Myocyte (in vitro differentiated cells): ENCODE measurements around the gene RPL41. TPM values are rescaled to one million over a fixed set of nuclear protein-coding genes. Genes with fewer than 3 reads are reported as not detected.
"Not testable (repeated sequence)": the region's sequence is repeated elsewhere in the genome, so short reads cannot be mapped to it uniquely, and the experiment has no call there.

Experiments
- DNase-seq: peaks from one replicate; pipeline ENCODE4 v3.0.0-alpha.2; 2012; ENCODE audit warnings: low read depth
- total RNA-seq: library from RNA; depleted of rRNA; stranded (reverse); fragments of >200 nt; gene quantifications from 2 replicates; pipeline ENCODE4 v1.2.3, GENCODE V29; 2014

RPL41 gene
- total RNA-seq, 1 donor from 2014 or later: 1,992 TPM

GRCh38 chr12:56153678-56154065 is 37.2 kb downstream of the RPL41 start:
- peak; percentile 86 for DNase-seq

- DNase-seq: peak; percentile 97
Observed at GRCh38 chr12:56154246-56154771, 37.9 kb downstream of the RPL41 start.

- DNase-seq: no peak
Observed at GRCh38 chr12:56154818-56155217, 38.4 kb downstream of the RPL41 start.

GRCh38 chr12:56155256-56155845 is 38.9 kb downstream of the RPL41 start:
- peak; percentile 15 for DNase-seq

- not testable (repeated sequence) for DNase-seq
Observed at GRCh38 chr12:56156464-56157200, 40.2 kb downstream of the RPL41 start.

GRCh38 chr12:56157201-56158028 is 41.0 kb downstream of the RPL41 start:
- DNase-seq: peak; percentile 90

- DNase-seq: peak; percentile 99
Observed at GRCh38 chr12:56158029-56158925, 41.8 kb downstream of the RPL41 start, which contains the start of gene MYL6. Gene MYL6, plus strand, starts transcription at chr12:56158359. Its CDS starts 43 bp downstream, at chr12:56158402.

GRCh38 chr12:56158926-56159461 is 42.6 kb downstream of the RPL41 start:
- peak; percentile 91 for DNase-seq

GRCh38 chr12:56159482-56160192 is 43.2 kb downstream of the RPL41 start:
- DNase-seq: no peak

- DNase-seq: no peak
Observed at GRCh38 chr12:56160193-56160763, 43.8 kb downstream of the RPL41 start.

GRCh38 chr12:56160894-56161689 is 44.7 kb downstream of the RPL41 start:
- DNase-seq: no peak

GRCh38 chr12:56161690-56162351 is 45.4 kb downstream of the RPL41 start:
- peak; percentile 40 for DNase-seq

GRCh38 chr12:56162468-56163290 is 46.2 kb downstream of the RPL41 start:
- no peak for DNase-seq

GRCh38 chr12:56163533-56164344 is 47.3 kb downstream of the RPL41 start:
- peak; percentile 60 for DNase-seq

GRCh38 chr12:56164345-56164729 is 47.9 kb downstream of the RPL41 start:
- peak; percentile 18 for DNase-seq

- DNase-seq: peak; percentile 82
Observed at GRCh38 chr12:56165369-56165768, 48.9 kb downstream of the RPL41 start.
